ENCODE measurements around the gene TMEM139.
A peak's percentile ranks its signal among the peaks of the same experiment; 100 is the strongest.

TMEM139 gene

DNA sequence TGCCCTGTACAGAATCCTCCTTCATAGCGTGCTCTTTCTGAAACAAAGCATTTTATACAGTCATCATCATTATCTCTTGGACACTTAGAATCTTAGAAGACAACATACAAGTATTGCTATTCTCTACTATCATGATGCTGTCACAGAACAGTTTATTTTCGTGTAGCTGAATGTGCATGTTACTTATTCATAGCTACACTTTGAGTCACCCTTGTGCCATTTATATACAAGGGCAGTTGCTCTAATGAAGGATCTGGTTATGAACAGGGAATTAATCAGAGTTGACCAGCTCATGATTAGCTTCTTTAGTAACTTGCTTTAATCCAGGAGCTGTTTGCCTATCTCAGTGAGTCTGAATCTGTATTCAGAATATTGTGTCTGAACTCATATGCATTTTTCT lies 14.6 kb downstream of the TMEM139 start:
- H4K20me1 ChIP-seq (ENCODE audit: insufficient read depth): no peaks in the 10 kb centered on the region
- no peak overlapping the region for H3K4me2 ChIP-seq

DNA sequence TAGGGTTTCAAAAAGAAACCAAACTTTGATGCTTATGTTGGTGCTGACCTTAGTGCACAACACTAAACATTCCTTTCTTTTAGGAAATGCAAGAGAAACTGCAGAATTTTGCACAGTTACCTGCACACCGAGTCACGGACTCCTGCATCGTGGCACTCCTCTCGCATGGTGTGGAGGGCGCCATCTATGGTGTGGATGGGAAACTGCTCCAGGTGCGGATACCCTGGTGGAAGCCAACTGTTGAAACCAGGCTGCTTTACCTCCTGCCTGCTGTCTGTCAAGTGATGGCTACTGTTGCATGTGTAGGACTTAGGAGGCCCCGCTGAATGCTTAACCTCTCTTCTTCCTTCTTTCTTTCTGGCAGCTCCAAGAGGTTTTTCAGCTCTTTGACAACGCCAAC lies 15.1 kb downstream of the TMEM139 start:
- Histone ChIP-seq H3K4me3 (IDR thresholded peaks at IDR 0.05; ENCODE audit: insufficient read depth, low read depth, low read length) (no peak overlapping the region), H3K27me3 (ENCODE audit: insufficient read depth, low read depth) (no peaks in the 10 kb centered on the region), H4K20me1 (ENCODE audit: insufficient read depth) (no peaks in the 10 kb centered on the region), H3K36me3 (ENCODE audit: insufficient read depth) (peaks cover 32% of the 10 kb centered on the region), H3K4me2 (no peak overlapping the region), H3K79me2 (ENCODE audit: insufficient read depth, low read depth) (no peaks in the 10 kb centered on the region), H2AFZ (ENCODE audit: low read depth) (no peak overlapping the region), H3K27ac (no peak overlapping the region), H3K9ac (no peak overlapping the region), H3K4me1 (ENCODE audit: low read depth, poor library complexity, severe bottlenecking) (no peaks in the 10 kb centered on the region)
- TF ChIP-seq, protein P1, sequence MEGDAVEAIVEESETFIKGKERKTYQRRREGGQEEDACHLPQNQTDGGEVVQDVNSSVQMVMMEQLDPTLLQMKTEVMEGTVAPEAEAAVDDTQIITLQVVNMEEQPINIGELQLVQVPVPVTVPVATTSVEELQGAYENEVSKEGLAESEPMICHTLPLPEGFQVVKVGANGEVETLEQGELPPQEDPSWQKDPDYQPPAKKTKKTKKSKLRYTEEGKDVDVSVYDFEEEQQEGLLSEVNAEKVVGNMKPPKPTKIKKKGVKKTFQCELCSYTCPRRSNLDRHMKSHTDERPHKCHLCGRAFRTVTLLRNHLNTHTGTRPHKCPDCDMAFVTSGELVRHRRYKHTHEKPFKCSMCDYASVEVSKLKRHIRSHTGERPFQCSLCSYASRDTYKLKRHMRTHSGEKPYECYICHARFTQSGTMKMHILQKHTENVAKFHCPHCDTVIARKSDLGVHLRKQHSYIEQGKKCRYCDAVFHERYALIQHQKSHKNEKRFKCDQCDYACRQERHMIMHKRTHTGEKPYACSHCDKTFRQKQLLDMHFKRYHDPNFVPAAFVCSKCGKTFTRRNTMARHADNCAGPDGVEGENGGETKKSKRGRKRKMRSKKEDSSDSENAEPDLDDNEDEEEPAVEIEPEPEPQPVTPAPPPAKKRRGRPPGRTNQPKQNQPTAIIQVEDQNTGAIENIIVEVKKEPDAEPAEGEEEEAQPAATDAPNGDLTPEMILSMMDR (conservative IDR thresholded peaks at IDR 0.05; ENCODE audit: low read depth, low read length): peak; percentile 79

More for the DNA sequence above, 14.6 kb downstream of the TMEM139 start:
- H3K36me3 ChIP-seq (ENCODE audit: insufficient read depth): peaks cover 30% of the 10 kb centered on the region
- TF ChIP-seq, protein P1 (conservative IDR thresholded peaks at IDR 0.05; ENCODE audit: low read depth, low read length): no peak
- H3K9ac ChIP-seq: no peak overlapping the region
- H3K4me1 ChIP-seq (ENCODE audit: low read depth, poor library complexity, severe bottlenecking): no peaks in the 10 kb centered on the region
- no peak overlapping the region for H3K27ac ChIP-seq
- no peaks in the 10 kb centered on the region for H3K27me3 ChIP-seq (ENCODE audit: insufficient read depth, low read depth)
- H3K79me2 ChIP-seq (ENCODE audit: insufficient read depth, low read depth): no peaks in the 10 kb centered on the region
- H3K4me3 ChIP-seq (IDR thresholded peaks at IDR 0.05; ENCODE audit: insufficient read depth, low read depth, low read length): no peak overlapping the region
- H2AFZ ChIP-seq (ENCODE audit: low read depth): no peak overlapping the region

- H3K4me2 ChIP-seq: no peak overlapping the region
These were observed 16.5 kb downstream of the TMEM139 start for GRCh38 chr7:143300959-143301935.

DNA sequence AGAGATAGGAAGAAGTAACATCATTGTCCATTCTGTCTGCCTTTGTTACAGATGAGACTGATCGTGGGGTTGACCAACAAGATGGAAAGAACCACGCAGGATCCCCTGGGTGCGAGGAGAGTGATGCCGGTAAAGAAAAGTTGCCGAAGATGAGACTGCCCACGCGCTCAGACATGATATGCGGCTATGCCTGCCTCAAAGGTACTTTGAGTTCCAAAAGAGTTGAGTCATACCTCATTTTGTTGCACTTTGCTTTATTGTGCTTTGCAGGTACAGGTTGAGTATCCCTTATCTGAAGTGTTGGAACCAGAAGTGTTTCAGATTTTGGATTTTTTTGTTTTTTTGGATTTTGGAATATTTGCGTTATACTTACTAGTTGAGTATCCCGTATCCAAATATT lies 19.0 kb downstream of the TMEM139 start:
- Histone ChIP-seq H3K4me2 (no peak overlapping the region), H3K27ac (no peak overlapping the region), H2AFZ (ENCODE audit: low read depth) (no peak overlapping the region), H4K20me1 (ENCODE audit: insufficient read depth) (no peaks in the 10 kb centered on the region), H3K9ac (no peak overlapping the region), H3K79me2 (ENCODE audit: insufficient read depth, low read depth) (no peaks in the 10 kb centered on the region), H3K36me3 (ENCODE audit: insufficient read depth) (peaks cover 31% of the 10 kb centered on the region; the same call in 1 of the 2 replicates), H3K4me1 (ENCODE audit: low read depth, poor library complexity, severe bottlenecking) (no peaks in the 10 kb centered on the region), H3K27me3 (ENCODE audit: insufficient read depth, low read depth) (no peaks in the 10 kb centered on the region), H3K4me3 (IDR thresholded peaks at IDR 0.05; ENCODE audit: insufficient read depth, low read depth, low read length) (no peak overlapping the region)
- TF ChIP-seq, protein P1 (conservative IDR thresholded peaks at IDR 0.05; ENCODE audit: low read depth, low read length): no peak

More at GRCh38 chr7:143300959-143301935, 16.5 kb downstream of the TMEM139 start:
- Histone ChIP-seq H3K36me3 (ENCODE audit: insufficient read depth) (peaks cover 33% of the 10 kb centered on the region; the same call in 1 of the 2 replicates), H4K20me1 (ENCODE audit: insufficient read depth) (no peaks in the 10 kb centered on the region), H3K9ac (no peak overlapping the region), H3K4me3 (IDR thresholded peaks at IDR 0.05; ENCODE audit: insufficient read depth, low read depth, low read length) (no peak overlapping the region), H3K79me2 (ENCODE audit: insufficient read depth, low read depth) (no peaks in the 10 kb centered on the region), H3K27ac (no peak overlapping the region), H2AFZ (ENCODE audit: low read depth) (no peak overlapping the region), H3K4me1 (ENCODE audit: low read depth, poor library complexity, severe bottlenecking) (no peaks in the 10 kb centered on the region), H3K27me3 (ENCODE audit: insufficient read depth, low read depth) (no peaks in the 10 kb centered on the region)
- TF ChIP-seq, protein P1 (conservative IDR thresholded peaks at IDR 0.05; ENCODE audit: low read depth, low read length): no peak

Data from KMS-11 (cell line).